ENCODE measurements around the gene TRMO. TPM values are rescaled to one million over a fixed set of nuclear protein-coding genes. Genes with fewer than 3 reads are reported as not detected.
"Not testable (repeated sequence)": the region's sequence is repeated elsewhere in the genome, so short reads cannot be mapped to it uniquely, and the experiment has no call there.

Gene TRMO
- 10 to 100 TPM; 12.3 to 16.9 (median 16.0) TPM for total RNA-seq

GRCh38 chr9:97921959-97922724 lies at the start of gene TRMO:
TRMO (minus strand) TSS chr9:97922500; CDS start chr9:97922493, 7 bp downstream.
- Mint-ChIP-seq H3K36me3 (ENCODE audit: insufficient read depth) (peaks cover 5% of the 10 kb centered on the region), H3K4me3 (peak within 1 kb of the TSS; percentile 89), H3K9me3 (no peaks in the 10 kb centered on the region), H3K4me1 (ENCODE audit: low read depth) (peaks cover 50% of the 10 kb centered on the region), H3K27me3 (ENCODE audit: low read depth) (no peaks in the 10 kb centered on the region)
- ATAC-seq (peak; percentile 83 to 86), DNase-seq (peak; percentile 98)

DNA sequence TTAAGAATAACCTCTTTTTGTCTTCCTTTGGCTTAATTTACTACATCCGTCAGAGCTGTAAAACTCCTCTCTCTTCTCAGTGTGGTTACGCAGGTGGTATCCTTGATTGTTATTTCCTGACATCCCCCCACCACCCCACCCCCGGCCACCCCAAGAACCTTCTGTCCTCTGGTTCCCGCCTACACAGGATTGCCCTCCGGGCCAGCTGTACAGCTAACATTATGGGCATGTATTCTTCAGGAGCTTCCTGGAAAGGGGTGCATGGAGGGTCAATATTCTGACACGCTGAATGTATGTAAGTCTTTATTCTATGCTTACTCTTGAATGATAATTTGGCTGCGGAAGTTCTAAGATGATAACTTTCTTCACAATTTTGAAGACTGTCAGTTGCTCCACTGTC lies 47.9 kb upstream of the TRMO start:
- ATAC-seq (no peak), DNase-seq (no peak)
- peaks cover 7% of the 10 kb centered on the region for H3K27me3 Mint-ChIP-seq (ENCODE audit: low read depth)
- H3K4me3 Mint-ChIP-seq = no peak overlapping the region
- peaks cover under 1% of the 10 kb centered on the region for H3K36me3 Mint-ChIP-seq (ENCODE audit: insufficient read depth)
- no peaks in the 10 kb centered on the region for H3K4me1 Mint-ChIP-seq (ENCODE audit: low read depth)
- H3K9me3 Mint-ChIP-seq = peaks cover 2% of the 10 kb centered on the region

DNA sequence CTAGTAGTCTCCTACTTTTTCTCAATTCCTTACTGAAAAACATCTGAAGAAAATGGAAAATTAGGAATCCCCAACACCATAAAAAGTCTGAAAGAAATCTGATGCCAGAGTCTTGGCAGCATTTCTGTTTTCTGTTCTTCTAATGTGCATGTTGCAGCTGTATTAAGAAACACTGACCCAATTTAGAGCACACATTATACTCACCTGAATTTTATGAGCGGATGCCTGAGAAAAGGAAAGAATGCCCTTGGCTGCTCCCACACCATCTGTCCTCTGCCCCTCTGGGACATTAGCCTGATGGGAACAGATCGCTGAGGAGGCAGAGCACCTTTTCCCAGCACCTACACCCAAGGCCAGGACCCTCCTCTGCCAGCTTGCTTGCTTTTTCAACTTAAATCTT lies 46.7 kb upstream of the TRMO start:
- ATAC-seq (no peak), DNase-seq (no peak)
- Mint-ChIP-seq H3K4me1 (ENCODE audit: low read depth) (no peaks in the 10 kb centered on the region), H3K36me3 (ENCODE audit: insufficient read depth) (no peaks in the 10 kb centered on the region), H3K4me3 (no peak overlapping the region), H3K9me3 (no peaks in the 10 kb centered on the region), H3K27me3 (ENCODE audit: low read depth) (peaks cover 9% of the 10 kb centered on the region)

DNA sequence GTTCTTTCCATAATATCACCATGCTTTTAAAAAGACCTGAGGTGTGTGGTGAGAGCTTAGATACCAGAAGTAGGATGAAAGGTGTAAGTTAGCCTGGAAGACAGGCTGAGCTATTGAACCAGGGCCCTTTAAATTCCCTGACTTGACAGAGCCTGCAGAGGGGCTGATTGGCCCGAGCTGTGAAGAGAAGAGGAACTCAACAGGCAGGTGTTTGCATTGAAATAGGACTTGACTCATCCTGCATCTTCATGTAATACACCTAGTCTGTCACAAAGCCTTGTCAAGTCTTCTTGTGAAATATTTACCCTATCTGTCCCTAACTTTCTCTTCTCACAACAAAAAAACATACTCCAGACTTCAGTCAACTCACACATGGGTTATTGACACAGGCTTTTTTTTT lies 44.2 kb upstream of the TRMO start:
- Mint-ChIP-seq H3K4me1 (ENCODE audit: low read depth) (no peaks in the 10 kb centered on the region), H3K27me3 (ENCODE audit: low read depth) (peaks cover 9% of the 10 kb centered on the region), H3K4me3 (no peak overlapping the region), H3K36me3 (ENCODE audit: insufficient read depth) (no peaks in the 10 kb centered on the region), H3K9me3 (no peaks in the 10 kb centered on the region)
- DNase-seq = no peak
- ATAC-seq = no peak

- no peaks in the 10 kb centered on the region for H3K36me3 Mint-ChIP-seq (ENCODE audit: insufficient read depth)
- no peak overlapping the region for H3K4me3 Mint-ChIP-seq
- ATAC-seq (no peak), DNase-seq (no peak)
- H3K4me1 Mint-ChIP-seq (ENCODE audit: low read depth) = no peaks in the 10 kb centered on the region
- H3K9me3 Mint-ChIP-seq = no peaks in the 10 kb centered on the region
- H3K27me3 Mint-ChIP-seq (ENCODE audit: low read depth) = peaks cover 9% of the 10 kb centered on the region
Measured at GRCh38 chr9:97964901-97965300, 42.6 kb upstream of the TRMO start.

DNA sequence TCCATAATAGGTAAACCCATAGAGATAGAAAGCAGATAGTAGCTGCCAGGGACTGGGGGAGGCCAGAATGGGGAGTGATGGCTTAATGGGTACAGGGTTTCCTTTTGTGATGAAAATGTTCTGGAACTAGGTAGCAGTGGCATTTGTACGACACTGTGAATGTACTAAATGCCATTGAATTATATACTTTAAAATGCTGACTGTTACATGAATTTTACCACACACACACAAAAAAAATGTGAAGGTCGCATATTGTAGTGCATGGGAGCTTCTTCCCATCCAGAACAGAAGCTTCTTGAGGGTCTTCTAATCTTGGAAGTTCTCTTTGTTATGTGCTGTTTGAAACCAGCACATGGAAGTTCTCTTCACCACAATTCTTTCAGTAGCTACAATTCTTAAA lies 40.9 kb upstream of the TRMO start:
- DNase-seq (no peak), ATAC-seq (no peak)
- H3K27me3 Mint-ChIP-seq (ENCODE audit: low read depth) = peaks cover 7% of the 10 kb centered on the region
- no peaks in the 10 kb centered on the region for H3K36me3 Mint-ChIP-seq (ENCODE audit: insufficient read depth)
- no peaks in the 10 kb centered on the region for H3K9me3 Mint-ChIP-seq
- no peak overlapping the region for H3K4me3 Mint-ChIP-seq
- H3K4me1 Mint-ChIP-seq (ENCODE audit: low read depth) = no peaks in the 10 kb centered on the region

GRCh38 chr9:97962575-97962974 lies 40.3 kb upstream of the TRMO start:
- DNase-seq = no peak
- no peaks in the 10 kb centered on the region for H3K9me3 Mint-ChIP-seq
- no peak overlapping the region for H3K4me3 Mint-ChIP-seq
- no peaks in the 10 kb centered on the region for H3K36me3 Mint-ChIP-seq (ENCODE audit: insufficient read depth)
- H3K4me1 Mint-ChIP-seq (ENCODE audit: low read depth) = no peaks in the 10 kb centered on the region
- H3K27me3 Mint-ChIP-seq (ENCODE audit: low read depth) = peaks cover 5% of the 10 kb centered on the region
- no peak for ATAC-seq

GRCh38 chr9:97962136-97962535 lies 39.8 kb upstream of the TRMO start:
- ATAC-seq = no peak
- H3K4me3 Mint-ChIP-seq = no peak overlapping the region
- H3K4me1 Mint-ChIP-seq (ENCODE audit: low read depth) = no peaks in the 10 kb centered on the region
- H3K27me3 Mint-ChIP-seq (ENCODE audit: low read depth) = peaks cover 5% of the 10 kb centered on the region
- no peaks in the 10 kb centered on the region for H3K9me3 Mint-ChIP-seq
- DNase-seq = no peak
- no peaks in the 10 kb centered on the region for H3K36me3 Mint-ChIP-seq (ENCODE audit: insufficient read depth)

- no peak for DNase-seq
- H3K27me3 Mint-ChIP-seq (ENCODE audit: low read depth) = peaks cover 4% of the 10 kb centered on the region
- H3K9me3 Mint-ChIP-seq = no peaks in the 10 kb centered on the region
- H3K4me1 Mint-ChIP-seq (ENCODE audit: low read depth) = no peaks in the 10 kb centered on the region
- H3K4me3 Mint-ChIP-seq = no peak overlapping the region
- ATAC-seq = no peak
- no peaks in the 10 kb centered on the region for H3K36me3 Mint-ChIP-seq (ENCODE audit: insufficient read depth)
Measured at GRCh38 chr9:97961361-97961760, 39.1 kb upstream of the TRMO start.

GRCh38 chr9:97960678-97961328 lies 38.5 kb upstream of the TRMO start:
- DNase-seq; H3K36me3 Mint-ChIP-seq (ENCODE audit: insufficient read depth); H3K4me1 Mint-ChIP-seq (ENCODE audit: low read depth); H3K4me3 Mint-ChIP-seq; H3K27me3 Mint-ChIP-seq (ENCODE audit: low read depth); H3K9me3 Mint-ChIP-seq; ATAC-seq: not testable (repeated sequence)

GRCh38 chr9:97959585-97959984 lies 37.3 kb upstream of the TRMO start:
- Mint-ChIP-seq H3K4me1 (ENCODE audit: low read depth) (no peaks in the 10 kb centered on the region), H3K27me3 (ENCODE audit: low read depth) (peaks cover 2% of the 10 kb centered on the region), H3K9me3 (no peaks in the 10 kb centered on the region), H3K36me3 (ENCODE audit: insufficient read depth) (no peaks in the 10 kb centered on the region), H3K4me3 (no peak overlapping the region)
- ATAC-seq (no peak), DNase-seq (no peak)

- no peaks in the 10 kb centered on the region for H3K9me3 Mint-ChIP-seq
- DNase-seq = no peak
- H3K36me3 Mint-ChIP-seq (ENCODE audit: insufficient read depth) = no peaks in the 10 kb centered on the region
- no peaks in the 10 kb centered on the region for H3K27me3 Mint-ChIP-seq (ENCODE audit: low read depth)
- peak; percentile 42 to 60 for ATAC-seq
- H3K4me3 Mint-ChIP-seq = no peak overlapping the region
- no peaks in the 10 kb centered on the region for H3K4me1 Mint-ChIP-seq (ENCODE audit: low read depth)
Measured at GRCh38 chr9:97958812-97959511, 36.7 kb upstream of the TRMO start.

DNA sequence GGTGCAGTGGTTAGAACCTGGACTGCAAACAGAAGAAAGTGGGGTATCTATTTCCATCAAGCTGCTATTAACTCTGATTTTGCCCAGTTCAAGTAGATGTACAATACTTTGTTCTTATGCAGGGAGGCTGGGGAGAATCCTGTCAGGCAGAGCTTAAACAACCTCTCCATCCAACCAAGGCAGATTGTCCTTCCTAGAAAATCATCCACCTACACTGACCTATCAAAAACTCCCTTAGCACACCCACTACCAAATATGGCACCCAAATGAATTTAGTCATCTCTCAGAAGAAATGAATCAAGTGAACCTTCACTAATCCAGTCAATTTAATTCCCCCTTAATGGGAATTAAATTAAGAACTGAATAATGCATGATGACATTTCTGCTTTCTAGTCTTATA lies 34.0 kb upstream of the TRMO start:
- H3K4me1 Mint-ChIP-seq (ENCODE audit: low read depth) = no peaks in the 10 kb centered on the region
- no peaks in the 10 kb centered on the region for H3K9me3 Mint-ChIP-seq
- H3K36me3 Mint-ChIP-seq (ENCODE audit: insufficient read depth) = no peaks in the 10 kb centered on the region
- H3K27me3 Mint-ChIP-seq (ENCODE audit: low read depth) = no peaks in the 10 kb centered on the region
- no peak overlapping the region for H3K4me3 Mint-ChIP-seq
- no peak for DNase-seq
- no peak for ATAC-seq

DNA sequence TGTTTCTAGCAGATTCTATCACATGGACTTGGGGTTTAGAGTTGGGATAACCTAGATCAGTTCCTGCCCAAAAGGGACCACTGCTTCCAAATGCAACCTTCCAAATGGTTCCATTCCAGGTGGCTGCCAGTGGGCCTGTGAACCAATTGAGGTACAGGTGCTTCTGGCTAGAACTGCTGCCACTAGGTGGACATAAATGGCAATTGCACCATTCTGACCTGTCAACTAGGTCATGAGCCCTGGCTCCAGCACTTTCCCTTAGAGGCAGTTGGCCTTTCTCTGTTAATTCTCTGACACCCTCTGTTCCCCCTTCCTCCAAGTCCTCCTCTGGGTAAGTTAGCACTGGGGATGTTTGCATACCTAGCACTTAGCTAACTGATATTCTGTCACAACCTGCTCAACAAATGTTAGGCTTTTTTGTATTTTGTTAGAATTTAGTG lies 32.3 kb upstream of the TRMO start:
- no peak overlapping the region for H3K4me3 Mint-ChIP-seq
- ATAC-seq (peak; percentile 93 to 94), DNase-seq (peak; percentile 42)
- no peaks in the 10 kb centered on the region for H3K36me3 Mint-ChIP-seq (ENCODE audit: insufficient read depth)
- peaks cover 2% of the 10 kb centered on the region for H3K27me3 Mint-ChIP-seq (ENCODE audit: low read depth)
- H3K4me1 Mint-ChIP-seq (ENCODE audit: low read depth) = no peaks in the 10 kb centered on the region
- H3K9me3 Mint-ChIP-seq = no peaks in the 10 kb centered on the region

- not testable (repeated sequence) for H3K4me1 Mint-ChIP-seq (ENCODE audit: low read depth); ATAC-seq; H3K36me3 Mint-ChIP-seq (ENCODE audit: insufficient read depth); H3K9me3 Mint-ChIP-seq; H3K27me3 Mint-ChIP-seq (ENCODE audit: low read depth); DNase-seq; H3K4me3 Mint-ChIP-seq
Measured at GRCh38 chr9:97950873-97951272, 28.6 kb upstream of the TRMO start.
